ENCODE results near the gene KLHL41.
"Not testable (repeated sequence)": the region's sequence is repeated elsewhere in the genome, so short reads cannot be mapped to it uniquely, and the experiment has no call there.

KLHL41 gene

GRCh38 chr2:169526451-169526850 is 16.9 kb downstream of the KLHL41 start:
- no peak overlapping the region for H3K9ac ChIP-seq (ENCODE audit: low read length)
- H3K4me2 ChIP-seq (ENCODE audit: low read depth, low read length): no peak overlapping the region
- H3K27me3 ChIP-seq (replicated peaks; ENCODE audit: insufficient read depth, low read length): no peaks in the 10 kb centered on the region
- H3F3A ChIP-seq (ENCODE audit: insufficient read depth, low read length): no peaks in the 10 kb centered on the region
- no peaks in the 10 kb centered on the region for H3K79me2 ChIP-seq (ENCODE audit: low read length)
- no peak for DNase-seq
- no peaks in the 10 kb centered on the region for H3K4me1 ChIP-seq (ENCODE audit: low read length)
- no peaks in the 10 kb centered on the region for H4K20me1 ChIP-seq (ENCODE audit: insufficient read depth, low read length)
- H3K27ac ChIP-seq (ENCODE audit: low read length): no peak overlapping the region
- H3K9me2 ChIP-seq (replicated peaks; ENCODE audit: insufficient read depth, low read length): no peaks in the 10 kb centered on the region
- H2AFZ ChIP-seq (ENCODE audit: low read length): no peak overlapping the region
- H3K4me3 ChIP-seq (ENCODE audit: low read length): no peak overlapping the region
- no peaks in the 10 kb centered on the region for H3K36me3 ChIP-seq (replicated peaks; ENCODE audit: insufficient read depth, low read length)
- no peak for TF ChIP-seq CTCF (IDR thresholded peaks at IDR 0.05; ENCODE audit: low read length)
- no peak for TF ChIP-seq EZH2phosphoT487 (IDR thresholded peaks at IDR 0.05; ENCODE audit: low read length)
- no peak for TF ChIP-seq EZH2 (optimal IDR thresholded peaks at IDR 0.05; ENCODE audit: low read depth, low read length)
- no peaks in the 10 kb centered on the region for H3K9me3 ChIP-seq (replicated peaks; ENCODE audit: insufficient read depth, low read length)

- no peaks in the 10 kb centered on the region for H3F3A ChIP-seq (ENCODE audit: insufficient read depth, low read length)
- DNase-seq: peak; percentile 72
- H4K20me1 ChIP-seq (ENCODE audit: insufficient read depth, low read length): no peaks in the 10 kb centered on the region
- no peaks in the 10 kb centered on the region for H3K4me1 ChIP-seq (ENCODE audit: low read length)
- H3K4me3 ChIP-seq (ENCODE audit: low read length): no peak overlapping the region
- H3K27ac ChIP-seq (ENCODE audit: low read length): no peak overlapping the region
- H3K4me2 ChIP-seq (ENCODE audit: low read depth, low read length): no peak overlapping the region
- no peaks in the 10 kb centered on the region for H3K9me3 ChIP-seq (replicated peaks; ENCODE audit: insufficient read depth, low read length)
- H3K79me2 ChIP-seq (ENCODE audit: low read length): no peaks in the 10 kb centered on the region
- H3K36me3 ChIP-seq (replicated peaks; ENCODE audit: insufficient read depth, low read length): no peaks in the 10 kb centered on the region
- H3K9ac ChIP-seq (ENCODE audit: low read length): no peak overlapping the region
- H3K9me2 ChIP-seq (replicated peaks; ENCODE audit: insufficient read depth, low read length): no peaks in the 10 kb centered on the region
- no peaks in the 10 kb centered on the region for H3K27me3 ChIP-seq (replicated peaks; ENCODE audit: insufficient read depth, low read length)
- TF ChIP-seq CTCF (IDR thresholded peaks at IDR 0.05; ENCODE audit: low read length) (peak; percentile 89), EZH2phosphoT487 (IDR thresholded peaks at IDR 0.05; ENCODE audit: low read length) (no peak), EZH2 (optimal IDR thresholded peaks at IDR 0.05; ENCODE audit: low read depth, low read length) (no peak)
- H2AFZ ChIP-seq (ENCODE audit: low read length): no peak overlapping the region
Measured at GRCh38 chr2:169528271-169528701, 18.8 kb downstream of the KLHL41 start.

GRCh38 chr2:169539460-169539859 is 30.0 kb downstream of the KLHL41 start:
- not testable (repeated sequence) for H2AFZ ChIP-seq (ENCODE audit: low read length); H4K20me1 ChIP-seq (ENCODE audit: insufficient read depth, low read length); H3K4me3 ChIP-seq (ENCODE audit: low read length); DNase-seq; H3K79me2 ChIP-seq (ENCODE audit: low read length); H3K4me2 ChIP-seq (ENCODE audit: low read depth, low read length); H3K9me3 ChIP-seq (replicated peaks; ENCODE audit: insufficient read depth, low read length); H3K36me3 ChIP-seq (replicated peaks; ENCODE audit: insufficient read depth, low read length); H3K27ac ChIP-seq (ENCODE audit: low read length); H3K27me3 ChIP-seq (replicated peaks; ENCODE audit: insufficient read depth, low read length); H3F3A ChIP-seq (ENCODE audit: insufficient read depth, low read length); H3K9me2 ChIP-seq (replicated peaks; ENCODE audit: insufficient read depth, low read length); H3K9ac ChIP-seq (ENCODE audit: low read length); H3K4me1 ChIP-seq (ENCODE audit: low read length)

GRCh38 chr2:169540146-169540545 is 30.6 kb downstream of the KLHL41 start:
- Histone ChIP-seq H4K20me1 (ENCODE audit: insufficient read depth, low read length) (no peaks in the 10 kb centered on the region), H2AFZ (ENCODE audit: low read length) (no peak overlapping the region), H3K9me2 (replicated peaks; ENCODE audit: insufficient read depth, low read length) (no peaks in the 10 kb centered on the region), H3K4me3 (ENCODE audit: low read length) (no peak overlapping the region), H3K27me3 (replicated peaks; ENCODE audit: insufficient read depth, low read length) (no peaks in the 10 kb centered on the region), H3K9me3 (replicated peaks; ENCODE audit: insufficient read depth, low read length) (no peaks in the 10 kb centered on the region), H3K79me2 (ENCODE audit: low read length) (no peaks in the 10 kb centered on the region), H3K36me3 (replicated peaks; ENCODE audit: insufficient read depth, low read length) (no peaks in the 10 kb centered on the region; the same call in 1 of the 2 replicates), H3K4me2 (ENCODE audit: low read depth, low read length) (no peak overlapping the region), H3K4me1 (ENCODE audit: low read length) (no peaks in the 10 kb centered on the region), H3K9ac (ENCODE audit: low read length) (no peak overlapping the region), H3K27ac (ENCODE audit: low read length) (no peak overlapping the region), H3F3A (ENCODE audit: insufficient read depth, low read length) (no peaks in the 10 kb centered on the region)
- no peak for DNase-seq
- TF ChIP-seq CTCF (IDR thresholded peaks at IDR 0.05; ENCODE audit: low read length): no peak
- no peak for TF ChIP-seq EZH2phosphoT487 (IDR thresholded peaks at IDR 0.05; ENCODE audit: low read length)
- TF ChIP-seq EZH2 (optimal IDR thresholded peaks at IDR 0.05; ENCODE audit: low read depth, low read length): no peak
